HG03558 (cell line): Measurements from ENCODE around the gene BLOC1S6.

Experiments
- ATAC-seq: cut with Tn5 transposase; IDR thresholded peaks from one replicate; pipeline ENCODE4 v1.9.1; 2021; ENCODE audit warnings: moderate number of reproducible peaks; ENCODE audit not compliant: unreplicated experiment; ENCODE audit errors: extremely low read depth

BLOC1S6 gene

DNA sequence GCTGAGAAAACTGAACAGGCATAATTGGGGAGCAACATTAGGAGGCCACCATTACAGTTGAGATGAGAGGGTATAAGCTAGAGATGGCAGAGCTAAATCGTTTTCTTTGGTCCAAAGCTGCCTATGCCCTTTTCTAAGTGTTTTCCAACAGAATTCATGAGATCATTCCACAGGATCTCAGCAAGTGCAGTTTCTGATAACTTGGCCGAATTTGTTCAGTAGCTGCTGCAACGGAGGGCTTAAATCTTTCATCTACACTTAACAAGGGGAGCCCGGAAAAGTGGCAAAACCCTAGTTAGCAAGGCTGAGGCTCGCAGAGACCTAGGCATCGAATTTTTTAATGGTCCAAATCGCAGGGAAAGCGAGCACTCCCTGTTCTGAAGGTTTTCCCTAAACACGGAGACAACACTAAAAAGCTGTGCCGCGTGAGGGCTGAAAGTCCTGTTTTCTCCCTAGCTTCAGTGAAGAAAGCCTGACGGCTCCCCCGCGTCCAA is 531 bp upstream of the BLOC1S6 start:
- peak; percentile 5 for ATAC-seq

DNA sequence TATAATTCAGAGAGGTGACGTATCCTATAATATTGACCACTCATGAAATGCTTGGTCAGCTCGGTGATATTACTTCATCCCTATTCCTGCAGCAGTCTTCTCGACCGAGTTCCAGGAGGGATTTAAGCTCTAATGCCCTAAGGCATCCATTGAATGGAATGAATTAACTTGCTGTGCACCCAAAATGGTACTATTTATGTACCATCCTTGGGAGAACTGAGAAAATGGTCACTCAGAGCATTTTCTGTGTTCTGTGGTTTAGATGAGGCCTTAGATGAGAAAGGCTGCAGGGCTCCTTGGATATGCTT is 638 bp downstream of the BLOC1S6 start:
- no peak for ATAC-seq

DNA sequence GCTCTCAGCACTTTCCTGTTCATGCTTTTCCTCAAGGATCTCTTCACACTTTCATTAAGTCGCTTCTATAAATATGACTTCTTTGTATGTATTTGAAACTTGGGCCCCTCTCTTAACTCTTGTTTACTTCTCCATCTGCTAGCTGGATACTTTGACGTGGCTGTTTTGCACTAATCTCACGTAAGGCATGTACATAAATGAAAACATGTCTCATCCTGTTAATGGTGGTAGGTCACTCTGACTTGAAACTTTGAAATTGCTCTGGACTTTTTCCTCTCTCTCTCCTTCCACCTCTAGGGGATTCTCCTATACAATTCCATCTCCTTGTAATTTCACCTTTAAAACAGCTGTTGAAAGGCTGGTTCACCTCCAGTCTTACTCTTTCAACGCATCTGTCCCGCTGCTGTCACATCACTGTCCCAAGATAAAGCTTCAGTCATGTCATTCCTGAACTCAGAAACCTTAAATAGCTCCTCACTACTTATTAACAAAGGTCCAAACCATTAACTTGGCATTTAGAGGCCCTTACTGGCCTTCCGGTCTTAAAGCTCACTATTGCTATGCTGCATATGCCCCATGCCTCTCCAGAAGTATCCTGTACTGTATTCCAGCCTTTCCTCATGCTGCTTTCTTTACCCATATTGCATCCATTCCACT is 1.2 kb downstream of the BLOC1S6 start:
- ATAC-seq = no peak

DNA sequence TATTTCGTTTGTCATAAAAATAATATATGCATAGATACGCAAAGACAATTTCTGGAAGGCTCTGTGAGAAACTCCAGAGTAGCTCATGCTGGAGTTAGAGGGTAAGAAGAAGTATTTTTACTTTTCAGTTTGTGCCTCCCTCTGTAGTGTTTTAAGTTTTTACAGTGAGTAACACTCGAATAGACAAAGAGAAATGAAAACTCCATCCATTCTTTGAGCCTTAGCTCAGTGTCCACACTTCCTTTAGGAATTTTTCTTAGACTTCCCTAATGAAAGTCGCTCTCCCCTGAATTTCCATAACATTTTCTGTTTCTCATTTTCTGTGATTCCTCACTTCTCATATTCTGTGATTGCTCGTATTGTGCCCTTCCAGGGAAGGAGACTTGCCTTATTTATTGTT is 2.1 kb downstream of the BLOC1S6 start:
- no peak for ATAC-seq

DNA sequence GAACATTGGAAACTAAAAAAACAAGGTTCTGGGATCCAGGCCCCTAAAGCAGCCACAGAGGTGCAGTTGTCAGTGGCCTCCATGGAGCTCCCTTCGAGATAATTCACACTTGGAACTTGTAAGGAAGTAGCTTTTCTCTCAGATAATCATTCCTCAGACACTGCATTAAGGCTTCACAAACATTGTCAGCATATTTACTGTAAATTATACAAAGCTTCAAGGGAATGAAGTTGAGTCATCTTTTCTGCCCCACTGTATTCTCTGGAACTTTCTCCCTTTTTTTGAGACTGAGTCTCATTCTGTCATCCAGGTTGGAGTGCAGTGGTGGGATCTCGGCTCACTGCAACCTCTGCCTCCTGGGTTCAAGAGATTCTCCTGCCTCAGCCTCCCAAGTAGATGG is 7.1 kb downstream of the BLOC1S6 start:
- ATAC-seq = no peak

DNA sequence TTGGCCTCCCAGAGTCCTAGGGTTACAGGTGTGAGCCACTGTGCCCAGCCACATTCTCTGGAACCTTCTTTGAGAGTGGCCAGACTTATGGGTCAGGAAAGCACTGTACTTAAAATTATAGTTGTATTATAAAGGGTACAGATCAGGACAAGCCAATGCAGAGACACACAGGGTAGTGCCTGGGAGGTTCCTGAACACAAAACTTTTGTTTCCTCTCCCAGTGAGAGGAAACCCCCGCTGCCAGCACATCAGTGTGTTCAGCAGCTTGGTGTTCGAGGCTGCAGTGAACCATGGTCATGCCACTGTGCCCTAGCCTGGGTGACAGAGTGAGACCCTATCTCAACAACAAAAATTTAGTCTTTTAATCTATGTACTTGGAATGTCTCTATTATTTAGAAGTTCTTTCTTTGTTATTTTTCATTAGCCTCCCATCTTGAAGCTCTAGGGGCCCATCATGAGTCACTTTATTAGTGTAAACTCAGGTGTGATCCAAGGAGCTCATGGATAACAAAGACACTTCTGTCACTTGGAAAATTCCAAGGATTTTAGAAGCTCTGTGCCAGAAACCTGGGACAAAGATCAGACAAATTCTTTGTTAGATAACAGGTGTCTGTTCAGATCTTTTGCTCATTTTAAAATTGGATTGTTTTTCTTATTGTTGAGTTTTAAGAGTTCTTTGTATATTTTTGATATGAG is 7.8 kb downstream of the BLOC1S6 start:
- ATAC-seq = no peak

DNA sequence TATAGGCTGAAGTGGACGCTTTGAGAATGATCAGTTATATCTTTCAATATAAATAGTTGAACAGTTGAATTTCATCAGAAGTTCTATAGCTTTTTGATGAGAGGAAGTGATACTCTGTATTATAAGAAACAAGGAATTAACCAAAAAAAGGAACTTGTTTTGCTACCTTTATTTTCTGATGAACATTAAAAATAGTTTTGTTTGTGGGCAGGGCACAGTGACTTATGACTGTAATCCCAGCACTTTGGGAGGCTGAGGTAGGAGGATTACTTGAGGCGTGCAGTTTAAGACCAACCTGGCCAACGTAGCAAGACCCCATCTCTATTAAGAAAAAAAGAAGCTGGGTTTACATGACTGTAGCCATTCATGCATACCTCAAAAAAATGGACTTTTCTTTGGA is 16.7 kb downstream of the BLOC1S6 start:
- no peak for ATAC-seq

DNA sequence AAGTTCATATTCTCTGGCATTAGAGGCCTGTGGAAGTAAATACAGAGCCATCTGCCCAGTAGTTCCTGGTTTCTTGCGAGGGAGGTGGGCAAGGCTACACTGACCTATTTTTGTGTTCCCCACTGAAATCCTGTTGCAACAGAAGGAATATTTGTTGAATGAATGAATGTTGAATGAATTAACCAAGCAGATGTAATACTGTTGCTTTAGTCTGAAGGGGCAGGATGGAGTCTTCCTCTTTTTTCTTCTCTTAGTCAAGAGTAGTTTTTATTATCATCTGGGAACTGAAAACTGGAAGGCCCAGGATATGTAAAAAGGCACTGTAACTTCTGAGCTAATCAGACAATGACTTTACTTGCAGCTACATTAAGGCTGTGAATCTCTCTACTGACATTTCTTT is 17.1 kb downstream of the BLOC1S6 start:
- ATAC-seq = no peak

DNA sequence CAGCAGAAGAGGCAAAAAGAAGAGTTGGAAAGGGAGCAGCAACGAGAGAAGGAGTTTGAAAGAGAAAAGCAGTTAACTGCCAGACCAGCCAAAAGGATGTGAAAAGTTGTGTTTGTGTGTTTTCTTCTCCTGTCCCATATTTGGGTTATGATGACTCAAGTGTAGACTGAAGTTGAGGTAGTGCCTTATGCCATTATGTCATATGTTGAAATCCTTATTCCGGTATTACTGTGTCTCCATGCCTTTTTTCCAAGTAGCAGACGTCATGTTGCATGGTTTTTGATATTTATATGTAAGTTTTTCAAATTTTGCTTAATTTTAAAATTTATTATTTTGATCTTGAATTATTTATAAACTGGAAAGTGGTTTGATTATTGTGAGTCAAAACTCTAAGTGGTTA is 19.2 kb downstream of the BLOC1S6 start:
- no peak for ATAC-seq

DNA sequence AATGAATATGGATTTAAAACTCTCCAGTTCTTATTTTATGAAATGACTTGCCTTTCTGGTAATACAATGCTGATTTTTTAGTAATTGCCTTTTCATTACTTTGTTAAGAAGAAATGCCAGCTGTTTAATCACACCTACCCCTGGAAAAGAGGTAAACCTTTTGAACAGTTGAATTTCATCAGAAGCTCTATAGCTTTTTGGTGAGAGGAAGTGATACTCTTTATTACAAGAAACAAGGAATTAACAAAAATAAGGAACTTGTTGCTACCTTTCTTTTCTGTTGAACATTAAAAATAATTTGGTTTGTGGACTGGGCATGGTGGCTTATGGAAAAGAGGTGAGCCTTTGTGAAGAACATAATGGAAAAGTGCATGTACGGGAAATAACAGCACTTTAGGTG is 19.7 kb downstream of the BLOC1S6 start:
- no peak for ATAC-seq

DNA sequence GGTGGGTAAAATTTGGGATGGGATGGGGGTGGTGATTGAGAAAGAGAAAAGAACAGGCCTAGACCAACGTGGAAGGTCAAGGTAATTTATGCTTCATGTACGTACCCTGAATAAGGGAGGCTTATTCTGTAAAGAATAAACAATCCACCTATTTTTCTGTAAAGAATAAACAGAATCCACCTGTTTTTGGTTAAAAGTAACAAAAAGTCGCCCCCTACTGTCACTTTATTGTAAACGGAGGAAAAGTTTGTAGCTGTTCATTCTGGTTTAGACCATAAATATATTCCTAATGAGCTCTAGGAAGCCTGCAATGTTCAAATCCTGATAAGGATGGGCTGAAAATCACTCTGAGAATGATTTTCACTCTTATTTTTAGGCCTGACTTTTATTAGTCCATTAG is 24.1 kb downstream of the BLOC1S6 start:
- ATAC-seq = no peak

DNA sequence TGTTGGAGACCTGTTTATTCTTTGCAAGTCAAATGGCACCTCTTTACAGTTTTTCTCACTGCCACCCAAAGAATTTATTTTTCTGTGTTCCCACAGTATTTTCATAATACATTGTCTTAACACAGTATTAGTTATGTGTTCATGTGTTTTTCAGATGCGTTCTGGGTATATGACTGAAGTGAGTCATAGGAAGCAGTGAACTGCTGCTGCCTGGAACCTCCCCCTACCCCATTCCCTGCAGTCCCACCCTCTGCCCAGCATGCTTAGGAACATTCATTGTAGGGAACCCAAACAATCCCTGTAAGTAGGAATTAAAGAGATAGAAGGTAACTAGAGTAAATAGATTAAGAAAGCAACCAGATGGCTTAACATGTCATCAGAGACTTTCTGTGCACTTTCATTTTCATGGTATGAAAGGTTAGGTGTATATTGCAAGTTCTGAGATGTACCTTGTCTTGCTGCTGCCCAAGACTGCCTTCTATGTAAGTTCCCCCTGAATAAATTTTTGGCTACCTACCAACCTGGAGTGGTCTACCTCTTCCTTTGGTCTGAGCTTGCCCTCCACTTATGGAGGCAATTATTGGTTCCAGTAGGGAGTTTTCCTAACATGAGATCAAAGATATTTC is 25.7 kb downstream of the BLOC1S6 start:
- no peak for ATAC-seq

DNA sequence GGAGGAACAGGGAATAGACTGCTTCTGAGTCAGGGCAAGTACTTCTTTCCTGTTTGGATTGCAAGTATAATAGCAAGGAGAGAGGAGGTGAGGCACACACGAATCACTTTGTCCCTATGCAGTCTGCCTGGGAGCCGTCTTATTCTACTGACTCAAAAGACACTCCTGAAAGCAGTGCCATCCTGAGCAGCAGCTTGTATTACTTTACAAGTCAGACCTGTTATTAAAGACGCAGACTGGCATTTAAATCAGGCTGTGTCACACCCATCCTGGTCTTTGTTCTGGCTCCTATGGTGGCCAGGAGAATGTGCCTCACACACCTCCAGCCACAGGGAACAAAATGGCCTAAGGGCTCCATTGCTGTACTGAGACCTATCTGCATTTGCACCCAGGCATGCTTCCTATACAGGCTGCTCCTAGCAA is 29.7 kb downstream of the BLOC1S6 start:
- ATAC-seq = no peak

DNA sequence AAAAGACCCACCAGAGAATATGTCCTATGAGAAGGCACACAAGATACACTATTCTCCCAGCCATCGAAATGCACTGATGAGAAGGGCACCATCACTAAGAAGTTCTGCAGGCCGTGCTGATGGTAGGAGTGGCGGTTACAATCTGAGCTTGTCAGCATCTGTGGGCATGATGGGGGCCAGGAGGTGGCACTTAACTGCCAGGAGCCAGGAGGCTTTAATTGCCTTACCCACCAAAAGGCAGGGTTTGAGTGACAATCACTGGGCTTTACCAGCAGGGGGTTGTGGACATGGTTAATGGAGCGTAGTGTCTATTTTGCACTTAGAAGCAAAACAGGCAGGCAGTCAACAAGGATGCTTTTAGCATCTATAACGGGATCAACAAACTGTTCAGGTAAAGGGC is 31.6 kb downstream of the BLOC1S6 start:
- no peak for ATAC-seq

DNA sequence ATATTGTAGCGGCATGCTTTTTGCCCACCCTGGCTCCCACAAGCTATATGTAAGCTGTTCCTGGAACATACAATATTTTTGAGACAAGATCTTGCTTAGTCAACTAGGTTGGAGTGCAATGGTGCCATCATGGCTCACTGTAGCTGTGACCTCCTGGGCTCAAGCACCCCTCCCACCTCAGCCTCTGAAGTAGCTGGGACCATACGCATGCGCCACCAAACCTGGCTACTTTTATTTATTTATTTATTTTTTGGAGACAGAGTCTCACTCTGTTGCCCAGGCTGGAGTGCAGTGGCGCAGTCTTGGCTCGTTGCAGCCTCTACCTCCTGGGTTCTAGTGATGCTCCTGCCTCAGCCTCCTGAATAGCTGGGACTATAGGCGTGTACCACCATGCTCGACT is 41.0 kb downstream of the BLOC1S6 start:
- no peak for ATAC-seq

DNA sequence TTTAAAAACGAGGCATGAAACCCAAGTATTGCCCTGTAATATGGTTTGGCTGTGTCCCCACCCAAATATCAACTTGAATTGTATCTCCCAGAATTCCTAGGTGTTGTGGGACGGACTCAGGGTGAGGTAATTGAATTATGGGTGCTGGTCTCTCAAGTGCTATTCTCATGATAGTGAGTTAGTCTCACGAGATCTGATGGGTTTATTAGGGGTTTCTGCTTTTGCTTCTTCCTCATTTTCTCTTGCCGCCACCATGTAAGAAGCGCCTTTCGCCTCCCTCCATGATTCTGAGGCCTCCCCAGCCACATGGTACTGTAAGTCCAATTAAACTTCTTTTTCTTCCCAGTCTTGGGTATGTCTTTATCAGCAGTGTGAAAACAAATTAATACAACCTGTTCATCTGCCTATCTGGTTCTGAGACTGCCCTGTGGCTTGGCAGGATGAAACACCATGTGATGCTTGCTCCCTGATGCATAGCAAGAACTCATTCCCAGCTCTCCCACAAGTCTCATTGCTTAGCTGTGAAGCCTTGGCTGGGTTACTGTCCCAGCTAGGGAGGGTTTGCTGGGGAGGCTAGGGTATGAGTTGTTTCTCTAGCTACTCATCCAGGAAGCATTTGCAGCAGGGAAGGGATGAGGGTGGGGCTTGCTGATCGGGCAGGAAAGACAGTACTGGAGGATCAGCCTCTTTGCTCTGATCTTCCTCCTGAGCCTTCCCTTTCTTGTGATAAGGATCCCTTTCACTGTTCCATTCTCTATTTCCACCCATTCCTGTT is 43.9 kb downstream of the BLOC1S6 start:
- ATAC-seq = no peak

DNA sequence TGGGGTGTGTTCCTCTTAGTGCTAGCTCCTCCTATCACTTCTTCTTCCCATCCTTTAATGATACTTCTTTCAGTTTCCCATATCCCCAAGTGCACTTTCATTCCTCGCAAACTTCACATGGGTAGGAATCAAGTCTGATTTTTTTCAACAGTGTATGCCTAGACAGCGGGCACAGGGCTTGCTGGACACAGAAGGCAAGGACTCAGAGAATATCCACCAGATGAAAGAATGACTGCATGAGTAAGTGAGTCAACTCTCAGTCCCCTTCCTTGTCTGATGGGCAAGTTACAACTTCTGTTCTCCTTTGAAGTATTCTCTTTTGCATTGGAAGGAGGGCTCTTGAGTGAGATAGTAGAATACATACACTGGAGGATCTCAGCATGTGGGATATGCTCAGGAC is 44.6 kb downstream of the BLOC1S6 start:
- ATAC-seq = no peak

DNA sequence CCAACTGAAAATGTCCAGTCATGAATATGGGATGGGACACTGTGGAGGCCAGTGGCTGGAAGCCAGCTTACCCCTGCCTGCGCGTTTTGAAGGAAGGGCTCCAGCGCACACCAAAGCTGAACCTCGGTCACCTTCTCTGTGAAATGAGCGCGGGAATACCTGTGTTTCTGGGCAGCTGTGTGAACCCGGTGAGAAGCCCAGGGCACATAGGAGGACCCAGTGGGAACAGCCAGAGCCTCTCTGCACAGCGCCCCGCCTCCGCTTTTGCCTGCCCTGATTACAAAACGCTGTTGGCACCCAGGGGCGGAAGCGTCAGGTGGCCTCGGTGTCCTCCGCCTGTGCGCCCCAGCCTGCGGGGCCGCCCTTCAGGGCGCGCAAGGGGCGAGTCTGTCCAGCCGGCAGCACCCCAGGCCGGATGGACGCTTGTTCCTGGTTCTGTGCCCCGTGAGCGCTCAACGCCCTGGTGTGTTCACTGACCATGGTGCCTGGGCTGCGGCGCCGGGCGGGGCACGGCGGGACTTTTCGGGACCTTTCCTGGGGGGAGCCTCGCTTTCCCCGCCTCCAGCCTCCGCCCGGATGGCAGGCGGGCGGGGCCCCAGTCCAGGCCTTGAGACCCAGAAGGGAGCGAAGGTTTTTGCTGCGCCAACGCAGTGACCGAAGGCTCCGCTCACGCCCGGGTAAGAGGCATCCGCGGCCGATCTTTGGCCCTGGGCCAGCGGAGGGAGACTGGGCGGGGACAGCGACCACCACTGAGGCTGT is 47.4 kb downstream of the BLOC1S6 start, which contains the start of gene SQOR:
SQOR (plus strand) TSS at position 598 of the 759 bp plus-strand sequence. CDS start 23,895 bp downstream, outside the sequence.
- ATAC-seq = peak; percentile 46

DNA sequence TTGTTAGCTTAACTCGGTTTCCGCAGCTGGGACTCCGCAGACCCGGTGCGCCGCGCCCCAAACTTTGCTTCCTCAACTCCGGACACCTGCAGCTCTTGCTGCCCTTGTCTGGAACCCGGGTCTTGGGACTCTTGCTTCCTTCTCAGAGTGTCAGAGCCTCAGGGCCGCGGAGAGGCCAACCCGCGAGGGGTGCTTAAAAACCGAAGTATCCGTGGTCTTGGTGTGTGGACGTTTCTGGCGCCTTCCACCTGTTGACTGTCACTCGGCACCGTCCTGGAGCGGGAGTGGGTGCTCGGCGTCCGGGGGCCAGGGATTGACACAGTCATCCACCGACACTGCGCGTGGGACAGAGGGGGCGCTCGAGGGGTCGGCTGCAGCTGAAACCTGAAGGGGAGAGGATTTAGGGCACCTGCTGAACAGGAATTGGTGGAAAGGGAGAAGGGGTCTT is 48.0 kb downstream of the BLOC1S6 start:
- ATAC-seq = peak; percentile 27

DNA sequence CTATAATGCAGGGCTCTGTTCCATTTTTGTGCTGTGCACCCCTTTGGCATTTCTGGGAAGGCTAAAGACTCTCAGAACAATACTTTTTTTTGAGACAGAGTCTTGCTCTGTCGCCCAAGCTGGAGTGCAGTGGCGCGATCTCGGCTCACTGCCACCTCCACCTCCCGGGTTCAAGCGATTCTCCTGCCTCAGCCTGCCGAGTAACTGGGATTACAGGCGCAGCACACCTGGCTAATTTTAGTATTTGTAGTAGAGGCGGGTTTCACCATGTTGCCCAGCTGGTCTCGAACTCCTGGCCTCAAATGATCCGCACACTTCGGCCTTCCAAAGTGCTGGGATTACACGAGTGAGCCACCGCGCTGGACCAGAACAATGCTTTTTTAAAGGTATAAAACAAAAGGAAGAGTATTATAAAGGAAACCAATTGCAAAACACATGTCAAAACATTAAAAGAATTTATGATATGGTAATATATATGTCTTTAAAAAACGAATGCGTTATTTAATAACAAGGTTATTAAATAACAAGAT is 48.6 kb downstream of the BLOC1S6 start:
- no peak for ATAC-seq
